Measurements from ENCODE around the gene CNN2. TPM values are rescaled to one million over a fixed set of nuclear protein-coding genes. Genes with fewer than 3 reads are reported as not detected.

Gene CNN2
- total and polyA plus RNA-seq, 2 of the 13 experiments (the other 11 are each of a cell fraction or from before 2014, with no cell fraction given), result 63.6 to 70.0 TPM

- TF ChIP-seq NR2F2 (IDR thresholded peaks at IDR 0.05; ENCODE audit: borderline replicate concordance, low read depth) (peak; percentile 3; the same call in 1 of the 2 replicates), HNRNPK (IDR thresholded peaks at IDR 0.05; ENCODE audit: low read depth, low read length, poor library complexity, severe bottlenecking) (peak; percentile 60), ZNF564 (CRISPR knock-in tag; IDR thresholded peaks at IDR 0.05) (0 out of 2 replicates have a peak, but pooled peaks have one; percentile 11), ZNF10 (CRISPR knock-in tag; IDR thresholded peaks at IDR 0.05; ENCODE audit: borderline replicate concordance, low read depth) (no peak)
Observed at GRCh38 chr19:1085053-1085658, 58.7 kb downstream of the CNN2 start (continued).

- no peaks in the 10 kb centered on the region for H3K79me2 ChIP-seq (ENCODE audit: insufficient read depth, low read length)
- intact Hi-C loops (cut with micrococcal nuclease; ENCODE audit: unreplicated experiment) (no loop called here), in situ Hi-C loops (cut with HindIII; ENCODE audit: extremely low pct_ligation_motif_present, low pct_unique_long_range_greater_than_20kb) (no loop called here)
- 95% methylated on average over 24 of the region's 38 CpGs for WGBS (ENCODE audit: low lambda C conversion rate)
- no peak overlapping the region for H3K4me2 ChIP-seq (ENCODE audit: low read depth, low read length)
- POLR2A ChIA-PET, result interaction anchor here (1.0 to 2.1 kb wide), 6 partner anchors 8 to 27 kb away, joined by 3 to 8 read pairs (median 6); no protein-coding TSS in a partner anchor
- CTCF ChIA-PET (ENCODE audit: low intra/inter-chr PET ratio, low total read pairs), result no interaction called here
- no peak overlapping the region for H3K9ac ChIP-seq (ENCODE audit: insufficient read depth, low read depth, low read length)
- peaks cover 9 to 21% of the 10 kb centered on the region in 2 experiments for H3K36me3 ChIP-seq (replicated peaks in 1 of 2; ENCODE audit: control insufficient read depth in 1 of 2, insufficient read depth in 2 of 2, low read length in 2 of 2)
- H2AFZ ChIP-seq (ENCODE audit: low read length), result no peak overlapping the region
- H3K4me1 ChIP-seq (ENCODE audit: insufficient read depth, low read length), result peaks cover 5% of the 10 kb centered on the region
- no peak overlapping the region for H3K27ac ChIP-seq (ENCODE audit: extremely low read length, insufficient read depth, low read length)
- DNase-seq (ENCODE audit: low spot score) (no peak), FAIRE-seq (no peak), ATAC-seq (no peak)
- H3K9me3 ChIP-seq (ENCODE audit: low read length), result no peaks in the 10 kb centered on the region
- H4K20me1 ChIP-seq (ENCODE audit: insufficient read depth, low read length), result no peaks in the 10 kb centered on the region
- BruUV-seq (replicated peaks), result no TSS peak
- H3K4me3 ChIP-seq (replicated peaks in 1 of 3; ENCODE audit: insufficient read depth in 1 of 3, low read depth in 2 of 3, low read length in 3 of 3), result no peak overlapping the region
- H3K27me3 ChIP-seq (ENCODE audit: control insufficient read depth in 1 of 2, insufficient read depth in 2 of 2, low read length in 2 of 2), result no peaks in the 10 kb centered on the region
- TF ChIP-seq ZNF605 (CRISPR knock-in tag; IDR thresholded peaks at IDR 0.05) (0 out of 2 replicates have a peak, but pooled peaks have one; percentile 31), ZNF691 (CRISPR knock-in tag; IDR thresholded peaks at IDR 0.05; ENCODE audit: borderline replicate concordance, low read depth) (no peak), FOXK1 (CRISPR knock-in tag; IDR thresholded peaks at IDR 0.05; ENCODE audit: borderline replicate concordance, low read depth) (no peak), STAT5B (CRISPR knock-in tag; IDR thresholded peaks at IDR 0.05) (no peak), ATF2 (CRISPR knock-in tag; IDR thresholded peaks at IDR 0.05) (no peak), PLRG1 (conservative IDR thresholded peaks at IDR 0.05) (no peak), ZNF20 (CRISPR knock-in tag; IDR thresholded peaks at IDR 0.05) (no peak), CEBPZ (IDR thresholded peaks at IDR 0.05; ENCODE audit: low read length) (no peak), ZBTB38 (CRISPR knock-in tag; IDR thresholded peaks at IDR 0.05) (0 out of 2 replicates have a peak, but pooled peaks have one; percentile 35)
Observed at GRCh38 chr19:1085676-1086442, 59.5 kb downstream of the CNN2 start.

All from HepG2 (cell line).